ENCODE results near the gene HRC. TPM values are rescaled to one million over a fixed set of nuclear protein-coding genes. Genes with fewer than 3 reads are reported as not detected.
"Not testable (repeated sequence)": the region's sequence is repeated elsewhere in the genome, so short reads cannot be mapped to it uniquely, and the experiment has no call there.

HRC gene
- total RNA-seq, 1 donor from 2014 or later: 0.24 TPM

DNA sequence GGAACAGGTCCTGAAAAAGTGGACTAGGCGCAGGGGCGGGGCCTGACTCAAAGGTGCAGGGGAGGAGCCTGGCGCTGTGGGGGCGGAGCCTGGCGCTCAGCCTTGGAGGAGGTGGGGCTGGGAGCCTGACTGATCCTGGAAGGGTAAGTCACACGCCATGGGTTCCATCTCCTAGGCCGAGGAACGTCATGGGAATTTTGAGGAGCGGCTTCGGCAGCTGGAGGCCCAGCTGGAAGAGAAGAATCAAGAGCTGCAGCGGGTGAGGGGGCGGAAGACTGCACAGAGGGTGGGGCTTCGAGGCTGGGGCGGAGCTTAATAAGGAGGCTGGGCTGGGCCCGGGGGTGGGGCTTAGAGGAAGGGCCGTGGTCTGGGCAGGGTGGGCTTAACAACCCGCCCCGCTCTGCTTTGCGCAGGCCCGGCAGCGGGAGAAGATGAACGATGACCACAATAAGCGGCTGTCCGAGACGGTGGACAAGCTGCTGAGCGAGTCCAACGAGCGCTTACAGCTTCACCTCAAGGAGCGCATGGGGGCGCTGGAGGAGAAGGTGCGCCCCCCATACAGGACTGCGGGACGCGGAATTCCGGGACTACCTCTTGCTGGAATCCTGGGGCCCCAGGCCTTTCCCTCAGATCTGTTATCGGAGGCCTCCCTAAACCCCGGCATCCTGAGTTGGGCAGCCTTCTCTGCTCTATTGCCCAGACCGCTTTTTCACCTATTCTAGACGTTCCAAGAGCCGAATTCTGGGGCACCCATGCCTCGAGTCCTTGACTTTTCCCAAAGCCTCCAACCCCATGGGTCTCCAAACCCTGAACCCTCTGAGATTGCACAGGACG lies 21.4 kb downstream of the HRC start:
- ATAC-seq: peak; percentile 57

DNA sequence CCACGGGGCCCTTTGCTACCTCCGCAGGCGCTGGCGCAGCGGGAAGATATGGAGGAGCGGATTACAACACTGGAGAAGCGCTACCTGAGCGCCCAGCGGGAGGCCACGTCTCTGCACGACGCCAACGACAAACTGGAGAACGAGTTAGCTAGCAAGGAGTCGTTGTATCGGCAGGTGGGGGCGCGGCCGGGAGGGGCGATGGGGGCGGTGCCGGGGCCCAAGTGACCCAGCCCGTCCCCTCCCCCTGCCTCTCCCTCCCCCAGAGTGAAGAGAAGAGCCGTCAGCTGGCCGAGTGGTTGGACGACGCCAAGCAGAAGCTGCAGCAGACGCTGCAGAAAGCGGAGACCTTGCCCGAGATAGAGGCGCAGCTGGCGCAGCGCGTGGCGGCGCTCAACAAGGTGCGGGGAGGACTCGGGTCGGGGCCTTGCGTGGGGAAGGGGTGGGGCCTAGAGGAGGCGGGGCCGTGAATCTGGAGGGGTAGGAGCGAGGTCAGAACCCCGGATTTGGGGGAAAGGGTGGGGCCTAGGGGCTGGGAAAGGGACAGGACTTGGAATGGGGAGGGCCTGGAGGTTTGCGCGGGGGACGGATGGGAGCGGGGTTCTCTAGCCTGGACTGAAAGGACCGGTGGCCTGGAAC lies 22.1 kb downstream of the HRC start:
- ATAC-seq: peak; percentile 2

DNA sequence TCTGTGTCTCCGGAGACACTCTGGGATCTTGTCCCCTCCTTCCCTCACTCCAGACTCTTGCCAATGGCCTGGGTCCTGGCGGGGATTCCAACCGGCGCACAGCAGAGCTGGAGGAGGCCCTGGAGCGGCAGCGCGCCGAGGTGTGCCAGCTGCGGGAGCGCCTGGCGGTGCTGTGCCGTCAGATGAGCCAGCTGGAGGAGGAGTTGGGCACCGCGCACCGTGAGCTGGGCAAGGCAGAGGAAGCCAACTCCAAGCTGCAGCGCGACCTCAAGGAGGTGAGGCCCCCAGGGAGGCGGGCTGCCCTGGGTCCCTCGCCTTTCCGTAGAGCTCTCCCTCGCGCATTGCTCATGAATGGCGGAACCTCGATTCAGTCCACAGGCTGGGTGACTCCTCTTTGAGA lies 24.9 kb downstream of the HRC start:
- no peak for ATAC-seq

GRCh38 chr19:49129238-49129583 lies 26.0 kb downstream of the HRC start:
- no peak for ATAC-seq

DNA sequence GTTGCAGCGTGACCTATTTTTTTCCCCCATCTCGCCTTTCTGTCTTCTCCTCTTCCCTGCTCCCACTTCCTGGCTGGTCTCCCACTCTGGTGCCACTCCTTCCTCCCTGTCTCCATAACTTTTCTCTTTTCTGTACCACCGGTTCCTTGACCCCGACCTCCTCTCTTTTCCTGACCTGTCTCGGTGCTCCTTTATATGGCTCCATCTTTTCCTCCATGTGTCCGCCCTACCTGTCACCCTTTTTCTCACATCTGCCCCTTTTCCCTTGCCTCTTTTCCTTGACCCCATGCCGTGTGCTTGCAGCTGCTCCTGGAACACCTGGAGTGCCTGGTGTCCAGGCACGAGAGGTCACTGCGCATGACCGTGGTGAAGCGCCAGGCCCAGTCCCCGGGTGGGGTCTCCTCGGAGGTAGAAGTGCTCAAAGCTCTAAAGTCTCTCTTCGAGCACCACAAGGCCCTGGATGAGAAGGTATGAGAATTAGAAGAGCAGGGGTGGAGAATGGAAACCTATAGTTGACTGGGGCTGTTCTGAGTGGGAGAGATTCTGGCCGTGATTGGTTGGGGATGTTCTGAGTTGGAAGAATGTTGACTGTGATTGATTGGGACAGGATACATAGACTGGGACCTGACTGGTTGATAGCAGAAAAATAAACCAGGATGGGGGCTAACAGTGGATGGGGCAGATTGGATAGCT lies 26.5 kb downstream of the HRC start:
- ATAC-seq: no peak

GRCh38 chr19:49127674-49128544 lies 27.3 kb downstream of the HRC start:
- peak; percentile 92 for ATAC-seq

GRCh38 chr19:49127225-49127624 lies 28.0 kb downstream of the HRC start:
- ATAC-seq: not testable (repeated sequence)

- no peak for ATAC-seq
These were observed 28.6 kb downstream of the HRC start for GRCh38 chr19:49126575-49126974.

GRCh38 chr19:49125025-49125731 lies 30.0 kb downstream of the HRC start:
- ATAC-seq: peak; percentile 67

GRCh38 chr19:49123285-49123684 lies 31.9 kb downstream of the HRC start:
- ATAC-seq: not testable (repeated sequence)

DNA sequence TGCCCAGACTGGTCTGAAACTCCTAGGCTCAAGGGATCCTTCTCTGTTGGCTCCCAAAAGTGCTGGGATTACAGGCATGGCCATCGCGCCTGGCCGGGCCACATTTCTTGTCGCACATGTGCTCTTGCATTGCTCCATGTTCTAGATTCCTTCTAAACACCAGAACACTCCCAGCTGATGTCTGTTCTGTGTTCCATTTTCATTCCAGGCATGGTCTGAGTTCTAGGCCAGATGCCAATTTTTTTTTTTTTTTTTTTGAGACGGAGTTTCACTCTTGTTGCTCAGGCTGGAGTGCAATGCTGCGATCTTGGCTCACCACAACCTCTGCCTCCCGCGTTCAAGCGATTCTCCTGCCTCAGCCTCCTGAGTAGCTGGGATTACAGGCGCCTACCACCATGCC lies 33.4 kb downstream of the HRC start:
- not testable (repeated sequence) for ATAC-seq

GRCh38 chr19:49120868-49121267 lies 34.3 kb downstream of the HRC start:
- no peak for ATAC-seq

GRCh38 chr19:49120325-49120683 lies 34.9 kb downstream of the HRC start:
- ATAC-seq: no peak

GRCh38 chr19:49119411-49120324 lies 35.5 kb downstream of the HRC start, which contains the start of gene PPFIA3:
Gene PPFIA3 (plus strand): TSS chr19:49119544. CDS start chr19:49127874, 8,330 bp downstream.
- ATAC-seq: peak; percentile 19

- peak; percentile 91 for ATAC-seq
These were observed 36.4 kb downstream of the HRC start, which contains the start of gene C19orf73 for GRCh38 chr19:49118565-49119410. Gene C19orf73 (minus strand): TSS chr19:49119143. CDS start chr19:49119022, 121 bp downstream.

DNA sequence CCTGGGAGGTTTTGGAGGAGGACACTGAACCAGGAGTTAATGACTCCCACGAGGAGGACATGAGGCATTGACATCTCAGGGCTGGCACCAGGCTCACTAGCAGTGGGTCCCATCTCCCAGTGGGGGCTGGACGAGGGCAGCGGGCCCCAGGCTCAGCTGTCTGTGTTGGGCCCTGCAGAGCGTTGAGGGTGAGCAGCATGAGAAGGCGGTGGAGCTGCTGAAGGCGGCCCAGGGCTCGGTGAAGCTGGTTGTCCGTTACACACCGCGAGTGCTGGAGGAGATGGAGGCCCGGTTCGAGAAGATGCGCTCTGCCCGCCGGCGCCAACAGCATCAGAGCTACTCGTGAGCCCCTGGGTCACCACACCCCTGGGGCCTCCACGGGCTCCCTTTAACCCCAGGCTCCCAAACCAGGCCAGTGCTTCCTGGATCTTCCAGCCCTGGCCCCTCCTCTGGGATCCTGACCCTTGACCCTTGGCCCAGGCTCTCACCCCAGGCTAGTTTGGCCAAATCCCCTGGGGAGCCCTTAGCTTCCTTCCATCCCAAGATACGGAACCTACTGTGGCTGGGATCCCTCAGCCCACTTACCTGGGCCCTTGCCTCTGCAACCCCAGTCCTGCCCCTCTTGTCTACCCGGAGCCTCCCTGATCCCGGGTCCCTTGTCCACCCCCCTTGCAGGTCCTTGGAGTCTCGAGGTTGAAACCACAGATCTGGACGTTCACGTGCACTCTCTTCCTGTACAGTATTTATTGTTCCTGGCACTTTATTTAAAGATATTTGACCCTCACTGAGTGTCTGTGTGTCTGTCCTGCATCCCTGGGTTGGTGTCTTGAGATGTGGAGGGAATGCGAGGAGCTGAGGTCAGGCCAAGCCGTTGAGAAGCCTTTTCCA lies 37.3 kb downstream of the HRC start:
- ATAC-seq: no peak

- ATAC-seq: no peak
These were observed 38.7 kb downstream of the HRC start for GRCh38 chr19:49116544-49116943.

- no peak for ATAC-seq
These were observed 40.4 kb downstream of the HRC start for GRCh38 chr19:49114630-49115363.

All from esophagus mucosa (tissue), 1 donor.